Endothelial cell of umbilical vein (primary cell): Measurements from ENCODE around the gene TRIM40. TPM values are rescaled to one million over a fixed set of nuclear protein-coding genes. Genes with fewer than 3 reads are reported as not detected.

Experiments
- BruUV-seq: library from RNA; stranded (reverse); fragments of 400-500 nt; replicated peaks from 2 replicates; lab custom pipeline; 2021; lab: Mats Ljungman, UMichigan
- CTCF ChIA-PET: fragments of 300-600, 350-600 bp; sonication (Branson Sonifier 250); formaldehyde crosslinking; loops from one replicate; lab custom pipeline; 2021; ENCODE audit warnings: antibody characterized with exemption, inconsistent platforms; lab: Charles Lee
- POLR2A ChIA-PET: fragments of 300-600, 350-600 bp; sonication (Branson Sonifier 250); formaldehyde crosslinking; loops from one replicate; lab custom pipeline; 2021; ENCODE audit warnings: antibody characterized with exemption, inconsistent platforms; lab: Charles Lee
- DNase-seq: peaks from one replicate; pipeline ENCODE4 v3.0.0-alpha.2; 2011; ENCODE audit warnings: low read depth, low spot score
- FAIRE-seq: peaks from 2 replicates; lab custom pipeline; 2011; peaks lifted over from hg19 to GRCh38; lab: Jason Lieb, UNC
- H2AFZ ChIP-seq: 2 replicates; pipeline ENCODE4 v1.6.0; 2012; ENCODE audit warnings: low read depth, low read length, control low read depth, inconsistent platforms
- H3K27ac ChIP-seq: 2 replicates; pipeline ENCODE4 v1.5.1; 2011; ENCODE audit warnings: low read depth, mild to moderate bottlenecking, control low read depth, low read length, moderate library complexity; ENCODE audit not compliant: insufficient read depth
- H3K27me3 ChIP-seq, 2 experiments: 2 replicates each; pipeline versions ENCODE4 v1.6.0 to v1.6.1; 2011; ENCODE audit warnings: low read length in 2 of 2, mixed read lengths in 1 of 2; ENCODE audit not compliant: control insufficient read depth in 2 of 2, insufficient read depth in 2 of 2
- H3K36me3 ChIP-seq, 2 experiments: 2 replicates in 1 of 2; 3 replicates in 1 of 2; pipeline ENCODE4 v1.5.1; 2011; ENCODE audit warnings: low read length in 2 of 2, mild to moderate bottlenecking in 1 of 2, moderate library complexity in 1 of 2; ENCODE audit not compliant: control insufficient read depth in 2 of 2, insufficient read depth in 2 of 2; ENCODE audit errors: extremely low read depth in 1 of 2
- H3K4me1 ChIP-seq: 3 replicates; pipeline ENCODE4 v1.5.1; 2011; ENCODE audit warnings: mild to moderate bottlenecking, low read length; ENCODE audit not compliant: control insufficient read depth, insufficient read depth; ENCODE audit errors: extremely low read depth
- H3K4me2 ChIP-seq: 2 replicates; pipeline ENCODE4 v1.6.1; 2011; ENCODE audit warnings: low read length, control low read depth, mixed read lengths; ENCODE audit not compliant: insufficient read depth
- H3K4me3 ChIP-seq, 3 experiments: fragments of 200-600 bp in 1 of 3; sonication (generic), shearing (Covaris generic) in 1 of 3; replicated peaks in 1 of 3; 2 replicates each; pipeline ENCODE4 v1.5.1; 2011 to 2016; ENCODE audit warnings: control low read depth in 3 of 3, low read length in 3 of 3, mild to moderate bottlenecking in 2 of 3, inconsistent platforms in 1 of 3, low read depth in 1 of 3, moderate library complexity in 1 of 3; ENCODE audit not compliant: insufficient read depth in 1 of 3
- H3K79me2 ChIP-seq: 2 replicates; pipeline ENCODE4 v1.6.0; 2012; ENCODE audit warnings: low read length, inconsistent platforms; ENCODE audit not compliant: control insufficient read depth, insufficient read depth
- H3K9ac ChIP-seq: replicated peaks from 2 replicates; pipeline ENCODE3; 2011; ENCODE audit warnings: low read length, control low read depth; ENCODE audit not compliant: insufficient read depth; ENCODE audit errors: extremely low read depth
- H3K9me1 ChIP-seq: replicated peaks from 3 replicates; pipeline ENCODE4 v1.6.0; 2011; ENCODE audit warnings: mild to moderate bottlenecking, low read length; ENCODE audit not compliant: control insufficient read depth, insufficient read depth; ENCODE audit errors: extremely low read depth
- H3K9me3 ChIP-seq: replicated peaks from 2 replicates; pipeline ENCODE4 v1.5.1; 2012; ENCODE audit warnings: low read length, inconsistent platforms; ENCODE audit not compliant: control insufficient read depth, insufficient read depth
- H4K20me1 ChIP-seq: replicated peaks from 2 replicates; pipeline ENCODE3; 2011; ENCODE audit warnings: mild to moderate bottlenecking, low read length; ENCODE audit not compliant: control insufficient read depth, insufficient read depth; ENCODE audit errors: extremely low read depth
- CTCF ChIP-seq, 2 donors: IDR thresholded peaks; 1 replicate in 1 of 2; 2 replicates in 1 of 2; pipeline ENCODE4 v1.5.1; 2011; ENCODE audit warnings: low read length in 2 of 2, mild to moderate bottlenecking in 2 of 2, moderate library complexity in 2 of 2, control low read depth in 1 of 2, inconsistent platforms in 1 of 2, low read depth in 1 of 2; ENCODE audit not compliant: insufficient read depth in 1 of 2; ENCODE audit errors: extremely low read depth in 1 of 2
- EZH2 ChIP-seq: IDR thresholded peaks from 2 replicates; pipeline ENCODE4 v1.6.1; 2012; ENCODE audit warnings: borderline replicate concordance, low read depth, mild to moderate bottlenecking, moderate library complexity, low read length, inconsistent platforms; ENCODE audit not compliant: severe bottlenecking
- FOS ChIP-seq: IDR thresholded peaks from 2 replicates; pipeline ENCODE4 v1.6.1; 2011; ENCODE audit warnings: mild to moderate bottlenecking, low read length, moderate library complexity, borderline replicate concordance; ENCODE audit not compliant: insufficient read depth
- GATA2 ChIP-seq: IDR thresholded peaks from 2 replicates; pipeline ENCODE4 v1.7.0; 2011; ENCODE audit warnings: low read depth, mild to moderate bottlenecking, moderate library complexity, mixed read lengths, low read length; ENCODE audit not compliant: insufficient read length, insufficient read depth
- JUN ChIP-seq: IDR thresholded peaks from 2 replicates; pipeline ENCODE4 v1.6.1; 2011; ENCODE audit warnings: borderline replicate concordance, low read depth; ENCODE audit not compliant: insufficient read length, insufficient read depth
- MAX ChIP-seq: IDR thresholded peaks from 2 replicates; pipeline ENCODE4 v1.6.1; 2011; ENCODE audit not compliant: insufficient read depth, insufficient read length
- MYC ChIP-seq: IDR thresholded peaks from one replicate; pipeline ENCODE4 v1.6.1; 2011; ENCODE audit warnings: mild to moderate bottlenecking, low read depth, low read length
- POLR2A ChIP-seq: IDR thresholded peaks from 2 replicates; pipeline ENCODE4 v1.6.1; 2012; ENCODE audit warnings: low read depth, mild to moderate bottlenecking, control low read depth, low read length
- POLR2AphosphoS5 ChIP-seq: IDR thresholded peaks from 2 replicates; pipeline ENCODE4 v1.6.1; 2012; ENCODE audit warnings: low read depth, mild to moderate bottlenecking, control low read depth, low read length, moderate library complexity; ENCODE audit not compliant: insufficient read depth
- dilution Hi-C: fragments of 300-500 bp; cut with MboI; formaldehyde crosslinking; loops from one replicate; pipeline ENCODE4 v1.15.0; 2019; ENCODE audit warnings: low sequenced_read_pairs; ENCODE audit not compliant: extremely low pct_ligation_motif_present
- intact Hi-C: fragments of 100-400 bp; cut with micrococcal nuclease; formaldehyde crosslinking; loops from one replicate; pipeline ENCODE4 v1.10.0; 2022
- polyA plus RNA-seq, 4 experiments: library from polyadenylated mRNA; depleted of rRNA in 3 of 4; stranded (reverse) in 3 of 4; unstranded in 1 of 4; fragments of >200 nt; gene quantifications; 2 replicates each; pipeline versions ENCODE4 v1.2.1 to v1.2.3, GENCODE V29; 2011 to 2012; ENCODE audit warnings: missing spikeins in 1 of 4
- total RNA-seq: library from RNA; stranded (reverse); gene quantifications from 2 replicates; pipeline ENCODE4 v1.2.3, GENCODE V29; 2021

TRIM40 gene
- total and polyA plus RNA-seq, 2 donors (not counting 3 experiments of a cell fraction or from before 2014, with no cell fraction given): not detected

GRCh38 chr6:30172681-30173080 lies 36.7 kb downstream of the TRIM40 start:
- no peak overlapping the region for H3K9ac ChIP-seq
- no peaks in the 10 kb centered on the region for H3K36me3 ChIP-seq
- dilution Hi-C loops: no loop called here
- intact Hi-C loops: loop anchor here (10.0 kb wide), 1 partner anchor 148 kb away; no protein-coding TSS in a partner anchor
- peaks cover 52 to 79% of the 10 kb centered on the region in 2 experiments for H3K27me3 ChIP-seq
- POLR2A ChIA-PET: no interaction called here
- H3K79me2 ChIP-seq: no peaks in the 10 kb centered on the region
- H3K4me3 ChIP-seq: no peak overlapping the region
- CTCF ChIA-PET: interaction anchor here (1.1 kb wide), 1 partner anchor 69 kb away, joined by 3 read pairs; no protein-coding TSS in a partner anchor
- DNase-seq (no peak), FAIRE-seq (no peak)
- H3K9me1 ChIP-seq: no peaks in the 10 kb centered on the region
- no peaks in the 10 kb centered on the region for H4K20me1 ChIP-seq
- no peaks in the 10 kb centered on the region for H3K4me1 ChIP-seq
- H3K27ac ChIP-seq: no peak overlapping the region
- no peaks in the 10 kb centered on the region for H3K9me3 ChIP-seq
- no peak overlapping the region for H2AFZ ChIP-seq
- TF ChIP-seq GATA2 (no peak), JUN (no peak), CTCF (IDR thresholded peaks at IDR 0.05; ENCODE audit: extremely low read depth in 1 of 2, insufficient read depth in 1 of 2, low read depth in 1 of 2, low read length in 2 of 2) (no peak), POLR2A (no peak), EZH2 (no peak), MAX (no peak), MYC (no peak), FOS (no peak), POLR2AphosphoS5 (no peak)
- no peak overlapping the region for H3K4me2 ChIP-seq
- no TSS peak for BruUV-seq
